ENCODE results near the gene CFTR.

Gene CFTR

DNA sequence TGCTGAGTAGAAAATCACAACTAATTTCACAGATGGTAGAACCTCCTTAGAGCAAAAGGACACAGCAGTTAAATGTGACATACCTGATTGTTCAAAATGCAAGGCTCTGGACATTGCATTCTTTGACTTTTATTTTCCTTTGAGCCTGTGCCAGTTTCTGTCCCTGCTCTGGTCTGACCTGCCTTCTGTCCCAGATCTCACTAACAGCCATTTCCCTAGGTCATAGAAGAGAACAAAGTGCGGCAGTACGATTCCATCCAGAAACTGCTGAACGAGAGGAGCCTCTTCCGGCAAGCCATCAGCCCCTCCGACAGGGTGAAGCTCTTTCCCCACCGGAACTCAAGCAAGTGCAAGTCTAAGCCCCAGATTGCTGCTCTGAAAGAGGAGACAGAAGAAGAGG is 186.9 kb downstream of the CFTR start:
- no peak for TF ChIP-seq FOXP2 (optimal IDR thresholded peaks at IDR 0.05; ENCODE audit: borderline replicate concordance, extremely low read depth, extremely low read length, insufficient read depth)

DNA sequence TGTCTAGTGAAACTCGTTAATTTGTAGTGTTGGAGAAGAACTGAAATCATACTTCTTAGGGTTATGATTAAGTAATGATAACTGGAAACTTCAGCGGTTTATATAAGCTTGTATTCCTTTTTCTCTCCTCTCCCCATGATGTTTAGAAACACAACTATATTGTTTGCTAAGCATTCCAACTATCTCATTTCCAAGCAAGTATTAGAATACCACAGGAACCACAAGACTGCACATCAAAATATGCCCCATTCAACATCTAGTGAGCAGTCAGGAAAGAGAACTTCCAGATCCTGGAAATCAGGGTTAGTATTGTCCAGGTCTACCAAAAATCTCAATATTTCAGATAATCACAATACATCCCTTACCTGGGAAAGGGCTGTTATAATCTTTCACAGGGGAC is 187.6 kb downstream of the CFTR start:
- TF ChIP-seq, protein P1, sequence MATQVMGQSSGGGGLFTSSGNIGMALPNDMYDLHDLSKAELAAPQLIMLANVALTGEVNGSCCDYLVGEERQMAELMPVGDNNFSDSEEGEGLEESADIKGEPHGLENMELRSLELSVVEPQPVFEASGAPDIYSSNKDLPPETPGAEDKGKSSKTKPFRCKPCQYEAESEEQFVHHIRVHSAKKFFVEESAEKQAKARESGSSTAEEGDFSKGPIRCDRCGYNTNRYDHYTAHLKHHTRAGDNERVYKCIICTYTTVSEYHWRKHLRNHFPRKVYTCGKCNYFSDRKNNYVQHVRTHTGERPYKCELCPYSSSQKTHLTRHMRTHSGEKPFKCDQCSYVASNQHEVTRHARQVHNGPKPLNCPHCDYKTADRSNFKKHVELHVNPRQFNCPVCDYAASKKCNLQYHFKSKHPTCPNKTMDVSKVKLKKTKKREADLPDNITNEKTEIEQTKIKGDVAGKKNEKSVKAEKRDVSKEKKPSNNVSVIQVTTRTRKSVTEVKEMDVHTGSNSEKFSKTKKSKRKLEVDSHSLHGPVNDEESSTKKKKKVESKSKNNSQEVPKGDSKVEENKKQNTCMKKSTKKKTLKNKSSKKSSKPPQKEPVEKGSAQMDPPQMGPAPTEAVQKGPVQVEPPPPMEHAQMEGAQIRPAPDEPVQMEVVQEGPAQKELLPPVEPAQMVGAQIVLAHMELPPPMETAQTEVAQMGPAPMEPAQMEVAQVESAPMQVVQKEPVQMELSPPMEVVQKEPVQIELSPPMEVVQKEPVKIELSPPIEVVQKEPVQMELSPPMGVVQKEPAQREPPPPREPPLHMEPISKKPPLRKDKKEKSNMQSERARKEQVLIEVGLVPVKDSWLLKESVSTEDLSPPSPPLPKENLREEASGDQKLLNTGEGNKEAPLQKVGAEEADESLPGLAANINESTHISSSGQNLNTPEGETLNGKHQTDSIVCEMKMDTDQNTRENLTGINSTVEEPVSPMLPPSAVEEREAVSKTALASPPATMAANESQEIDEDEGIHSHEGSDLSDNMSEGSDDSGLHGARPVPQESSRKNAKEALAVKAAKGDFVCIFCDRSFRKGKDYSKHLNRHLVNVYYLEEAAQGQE (IDR thresholded peaks at IDR 0.05; ENCODE audit: insufficient read depth in 1 of 2, low read depth in 2 of 2, low read length in 2 of 2): no peak
- no peak for TF ChIP-seq POLR2AphosphoS5 (IDR thresholded peaks at IDR 0.05; ENCODE audit: low read depth, low read length)
- no peak for TF ChIP-seq SIN3A (IDR thresholded peaks at IDR 0.05; ENCODE audit: borderline replicate concordance, insufficient read depth, low read length)
- no peak for TF ChIP-seq TAF1 (IDR thresholded peaks at IDR 0.05; ENCODE audit: borderline replicate concordance, insufficient read depth, low read length)
- TF ChIP-seq FOXP2 (optimal IDR thresholded peaks at IDR 0.05; ENCODE audit: borderline replicate concordance, extremely low read depth, extremely low read length, insufficient read depth): no peak

DNA sequence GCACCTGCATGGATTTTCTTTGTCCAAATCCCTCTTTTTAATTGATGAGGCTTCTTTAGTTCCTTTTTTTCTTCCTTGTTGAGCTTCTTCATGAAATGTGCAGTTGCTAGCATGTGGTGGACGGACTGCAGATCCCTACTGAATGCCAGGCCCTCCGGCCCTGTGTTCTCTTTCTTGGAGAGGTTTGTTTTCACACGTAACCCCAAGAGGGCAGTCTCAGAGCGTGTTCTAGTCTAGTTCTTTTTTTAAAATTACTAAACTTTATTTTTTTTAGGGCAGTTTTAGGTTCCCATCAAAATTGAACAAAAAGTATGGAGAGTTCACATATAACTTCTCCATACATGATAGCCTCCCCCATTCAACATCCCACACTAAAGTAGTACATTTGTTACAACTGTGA is 190.0 kb downstream of the CFTR start:
- TF ChIP-seq TAF1 (IDR thresholded peaks at IDR 0.05; ENCODE audit: borderline replicate concordance, insufficient read depth, low read length): no peak
- TF ChIP-seq FOXP2 (optimal IDR thresholded peaks at IDR 0.05; ENCODE audit: borderline replicate concordance, extremely low read depth, extremely low read length, insufficient read depth): no peak

DNA sequence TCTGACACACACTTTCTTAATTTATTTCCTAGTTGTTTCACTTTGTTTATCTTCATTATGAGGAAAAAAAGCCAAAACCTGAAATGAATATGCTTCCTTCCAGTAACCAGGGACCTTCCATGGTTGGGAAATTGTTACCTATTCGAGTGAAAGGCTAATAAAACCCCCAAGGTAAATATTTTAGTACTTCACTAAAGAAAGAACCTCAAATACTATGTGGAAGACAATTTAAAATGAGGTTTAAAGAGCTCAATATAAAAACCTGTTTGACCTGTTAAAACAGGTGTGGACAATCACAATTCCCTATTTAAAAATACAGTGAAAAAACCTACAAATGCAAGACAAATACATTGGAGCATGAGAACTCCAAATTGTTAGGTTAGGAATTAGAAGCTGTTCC is 192.6 kb downstream of the CFTR start:
- TF ChIP-seq POLR2AphosphoS5 (IDR thresholded peaks at IDR 0.05; ENCODE audit: low read depth, low read length): no peak
- TF ChIP-seq FOXP2 (optimal IDR thresholded peaks at IDR 0.05; ENCODE audit: borderline replicate concordance, extremely low read depth, extremely low read length, insufficient read depth): no peak
- TF ChIP-seq TAF1 (IDR thresholded peaks at IDR 0.05; ENCODE audit: borderline replicate concordance, insufficient read depth, low read length): no peak
- TF ChIP-seq, protein P1 (IDR thresholded peaks at IDR 0.05; ENCODE audit: insufficient read depth in 1 of 2, low read depth in 2 of 2, low read length in 2 of 2): no peak
- TF ChIP-seq SIN3A (IDR thresholded peaks at IDR 0.05; ENCODE audit: borderline replicate concordance, insufficient read depth, low read length): no peak

DNA sequence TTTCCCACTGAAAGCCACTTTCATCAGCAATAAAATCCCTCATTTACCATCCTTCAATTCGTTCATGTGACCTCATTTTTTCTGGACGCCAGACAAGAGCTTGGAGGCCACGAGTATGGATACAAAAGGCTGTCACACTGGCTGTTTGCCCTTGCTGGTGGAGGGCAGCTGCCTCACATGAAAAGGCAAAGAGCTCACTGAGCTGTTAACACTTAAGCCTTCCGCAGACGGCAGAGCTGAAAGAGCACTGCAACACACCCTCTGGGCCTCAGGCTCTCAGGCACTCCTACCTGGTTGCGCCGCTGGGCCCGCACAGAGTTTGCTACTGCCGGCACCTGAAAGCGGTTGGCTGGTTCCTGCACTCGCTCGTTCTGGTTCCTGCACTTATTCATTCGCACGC is 193.5 kb downstream of the CFTR start:
- TF ChIP-seq SIN3A (IDR thresholded peaks at IDR 0.05; ENCODE audit: borderline replicate concordance, insufficient read depth, low read length) (no peak), POLR2AphosphoS5 (IDR thresholded peaks at IDR 0.05; ENCODE audit: low read depth, low read length) (no peak), FOXP2 (optimal IDR thresholded peaks at IDR 0.05; ENCODE audit: borderline replicate concordance, extremely low read depth, extremely low read length, insufficient read depth) (no peak), TAF1 (IDR thresholded peaks at IDR 0.05; ENCODE audit: borderline replicate concordance, insufficient read depth, low read length) (no peak)
- TF ChIP-seq, protein P1 (IDR thresholded peaks at IDR 0.05; ENCODE audit: insufficient read depth in 1 of 2, low read depth in 2 of 2, low read length in 2 of 2): no peak

DNA sequence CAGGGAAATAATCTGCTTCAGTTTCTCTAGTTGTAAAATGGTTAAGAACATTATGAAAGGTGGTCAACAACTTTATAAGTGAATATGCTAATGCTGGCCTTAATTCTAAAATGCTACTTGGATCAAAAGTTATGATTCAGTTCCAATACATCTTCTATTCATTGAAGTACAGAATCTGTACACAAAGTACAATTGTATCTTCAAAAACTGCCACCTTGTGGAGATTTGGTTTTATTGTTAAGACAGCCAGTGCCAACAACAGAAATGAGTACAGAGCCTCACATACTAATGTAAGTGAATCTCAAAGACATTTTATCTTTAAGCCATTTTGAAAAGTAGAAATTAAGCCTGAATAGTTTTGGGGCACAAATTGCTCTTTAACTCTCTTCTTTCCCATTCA is 194.0 kb downstream of the CFTR start:
- TF ChIP-seq POLR2AphosphoS5 (IDR thresholded peaks at IDR 0.05; ENCODE audit: low read depth, low read length) (no peak), FOXP2 (optimal IDR thresholded peaks at IDR 0.05; ENCODE audit: borderline replicate concordance, extremely low read depth, extremely low read length, insufficient read depth) (no peak)

DNA sequence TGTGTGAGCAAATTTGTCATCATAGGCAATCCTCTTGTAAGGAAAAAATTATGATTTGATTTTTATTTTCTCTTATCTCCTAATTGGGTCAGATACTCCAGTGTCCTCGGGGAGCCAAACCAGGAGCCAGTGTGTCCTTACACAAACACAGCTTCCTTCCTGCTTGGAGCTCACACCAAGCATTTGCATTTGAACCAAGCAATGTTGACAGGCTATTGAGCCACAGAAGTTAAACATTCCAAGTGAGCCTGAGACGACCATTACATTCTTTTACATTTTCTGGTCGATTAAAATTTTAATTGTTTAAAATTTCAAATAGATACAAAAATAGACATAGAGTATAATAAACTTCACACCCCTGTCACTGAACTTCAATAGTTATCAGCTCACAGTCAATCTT is 194.8 kb downstream of the CFTR start:
- TF ChIP-seq SIN3A (IDR thresholded peaks at IDR 0.05; ENCODE audit: borderline replicate concordance, insufficient read depth, low read length) (no peak), TAF1 (IDR thresholded peaks at IDR 0.05; ENCODE audit: borderline replicate concordance, insufficient read depth, low read length) (no peak), FOXP2 (optimal IDR thresholded peaks at IDR 0.05; ENCODE audit: borderline replicate concordance, extremely low read depth, extremely low read length, insufficient read depth) (no peak), POLR2AphosphoS5 (IDR thresholded peaks at IDR 0.05; ENCODE audit: low read depth, low read length) (no peak)
- TF ChIP-seq, protein P1 (IDR thresholded peaks at IDR 0.05; ENCODE audit: insufficient read depth in 1 of 2, low read depth in 2 of 2, low read length in 2 of 2): no peak
